Left ventricle myocardium superior (tissue), 1 donor: ENCODE results near the gene ACSM4. TPM values are rescaled to one million over a fixed set of nuclear protein-coding genes. Genes with fewer than 3 reads are reported as not detected.
"Not testable (repeated sequence)": the region's sequence is repeated elsewhere in the genome, so short reads cannot be mapped to it uniquely, and the experiment has no call there.

Experiments used
- ATAC-seq: fragments of 200-7000 bp; cut with Tn5 transposase; one replicate; pipeline ENCODE4 v1.9.1; 2020; ENCODE audit warnings: mild to moderate bottlenecking, moderate library complexity
- DNase-seq: peaks from one replicate; pipeline ENCODE4 v3.0.0-alpha.2; 2020
- intact Hi-C: fragments of 100-400 bp; cut with micrococcal nuclease; formaldehyde crosslinking; loops from one replicate; pipeline ENCODE4 v1.11.0; 2022
- total RNA-seq: library from RNA; stranded (reverse); fragmentation: NEBNext Ultra II Directional; extraction: Animal tissue kit (Norgen Biotek cat#: 25700); gene quantifications from one replicate; pipeline ENCODE4 v1.2.1, GENCODE V29; 2021
- donor health status: DM: no; HTN: yes; CAD: no; lungs with severe emphysema.

The ACSM4 gene
- total RNA-seq, 1 donor from 2014 or later, result not detected

DNA sequence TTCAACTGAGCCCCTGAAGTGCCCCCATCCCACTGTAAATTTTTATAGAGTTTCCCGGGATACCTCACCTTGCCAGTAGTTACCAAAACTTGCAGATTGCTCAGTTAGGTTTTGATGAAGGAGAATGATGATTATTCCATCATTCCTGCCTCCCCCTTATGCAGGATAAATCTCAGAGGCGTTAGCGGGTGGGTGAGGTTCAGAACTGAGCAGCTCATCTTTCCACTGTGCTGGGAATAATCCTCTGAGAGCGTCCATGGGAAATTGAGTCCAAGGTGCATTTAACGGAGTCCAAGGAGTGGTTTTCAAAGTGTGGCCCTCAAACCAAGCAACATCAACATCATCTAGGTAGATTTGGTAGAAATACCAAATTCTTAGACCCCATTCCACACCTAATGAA is 18.7 kb downstream of the ACSM4 start:
- no peak for DNase-seq
- intact Hi-C loops, result no loop called here
- no peak for ATAC-seq

- intact Hi-C loops, result no loop called here
- no peak for ATAC-seq
- no peak for DNase-seq
These were observed 20.3 kb downstream of the ACSM4 start for GRCh38 chr12:7324176-7324575.

- DNase-seq (no peak), ATAC-seq (no peak)
- intact Hi-C loops, result no loop called here
These were observed 24.0 kb downstream of the ACSM4 start for GRCh38 chr12:7327918-7328317.

- DNase-seq, intact Hi-C loops, ATAC-seq: not testable (repeated sequence)
These were observed 33.9 kb downstream of the ACSM4 start for GRCh38 chr12:7337790-7338189.

GRCh38 chr12:7339675-7340074 is 35.8 kb downstream of the ACSM4 start:
- ATAC-seq (no peak), DNase-seq (no peak)
- intact Hi-C loops, result no loop called here

DNA sequence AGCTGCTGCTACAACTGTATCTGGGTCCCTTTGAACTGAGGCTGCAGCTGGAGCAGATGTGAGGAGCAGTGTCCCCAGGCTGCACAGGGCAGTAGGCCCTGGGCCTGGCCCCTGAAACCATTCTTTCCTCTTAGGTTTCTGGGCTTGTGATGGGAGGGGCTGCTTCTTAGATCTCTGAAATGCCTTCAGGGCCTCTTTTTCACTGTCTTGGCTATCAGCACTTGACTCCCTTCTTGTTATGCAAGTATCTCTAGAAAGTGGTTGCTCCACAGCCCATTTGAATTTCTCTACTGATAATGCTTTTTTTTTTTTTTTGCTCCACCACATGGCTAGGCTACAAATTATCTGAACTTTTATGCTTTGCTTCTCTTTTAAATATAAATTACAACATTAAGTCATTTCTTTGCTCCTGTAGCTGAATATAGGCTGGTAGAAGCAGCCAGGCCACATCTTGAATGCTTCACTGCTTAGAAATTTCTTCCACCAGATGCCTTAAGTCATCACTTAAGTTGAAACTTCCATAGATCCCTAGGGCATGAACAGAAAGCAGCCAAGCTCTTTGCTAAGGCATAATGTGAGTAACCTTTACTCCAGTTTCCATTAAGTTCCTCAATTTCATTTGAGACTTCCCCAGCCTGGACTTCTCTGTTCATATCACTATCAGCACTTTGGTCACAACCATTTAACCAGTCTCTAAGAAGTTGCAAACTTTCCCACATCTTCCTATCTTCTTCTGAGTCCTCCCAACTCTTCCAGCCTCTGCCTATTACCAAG is 41.1 kb downstream of the ACSM4 start:
- no peak for ATAC-seq
- intact Hi-C loops, result no loop called here
- no peak for DNase-seq

GRCh38 chr12:7346551-7347225 is 42.8 kb downstream of the ACSM4 start:
- intact Hi-C loops, result no loop called here

GRCh38 chr12:7349418-7349817 is 45.5 kb downstream of the ACSM4 start:
- intact Hi-C loops, result no loop called here
- no peak for DNase-seq
- ATAC-seq, result no peak

More at GRCh38 chr12:7346551-7347225, 42.8 kb downstream of the ACSM4 start:
- DNase-seq (no peak), ATAC-seq (no peak)

DNA sequence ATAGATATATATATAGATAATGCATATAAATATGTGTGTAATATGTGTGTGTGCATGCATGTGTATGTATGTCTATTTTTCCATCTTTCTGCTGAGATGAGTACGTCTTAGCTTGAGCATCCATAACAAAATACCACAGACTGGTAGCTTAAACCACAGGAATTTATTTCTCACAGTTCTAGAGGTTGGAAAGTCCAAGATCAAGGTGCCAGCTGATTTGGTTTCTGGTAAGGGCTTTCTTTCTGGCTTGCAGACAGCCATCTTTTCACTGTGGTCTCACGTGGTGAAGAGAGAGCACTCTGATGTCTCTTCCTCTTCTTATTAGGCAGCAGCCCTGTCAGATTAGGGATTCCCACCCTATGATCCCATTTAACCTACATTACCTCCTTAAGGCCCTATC is 47.3 kb downstream of the ACSM4 start:
- no peak for ATAC-seq
- intact Hi-C loops, result no loop called here
- DNase-seq, result no peak

DNA sequence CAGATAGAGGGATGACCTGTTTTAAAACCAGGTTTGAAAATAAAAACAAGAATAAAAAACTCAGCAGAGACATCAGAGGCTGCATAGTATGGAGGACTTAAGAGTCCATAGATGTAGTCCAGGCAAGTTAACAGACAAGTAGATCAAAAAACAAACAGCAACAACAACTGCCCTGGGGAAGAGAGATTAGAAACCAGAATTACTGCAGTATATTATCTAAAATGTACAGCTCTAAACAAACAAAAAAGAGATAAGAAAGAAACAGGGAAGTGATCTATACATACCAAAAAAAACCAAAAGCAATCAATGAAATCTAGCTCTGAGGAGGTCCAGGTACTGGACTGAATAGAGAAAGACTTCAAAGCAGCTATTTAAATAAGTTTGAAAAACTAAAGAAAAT is 48.8 kb downstream of the ACSM4 start:
- intact Hi-C loops, result no loop called here
- no peak for ATAC-seq
- no peak for DNase-seq

DNA sequence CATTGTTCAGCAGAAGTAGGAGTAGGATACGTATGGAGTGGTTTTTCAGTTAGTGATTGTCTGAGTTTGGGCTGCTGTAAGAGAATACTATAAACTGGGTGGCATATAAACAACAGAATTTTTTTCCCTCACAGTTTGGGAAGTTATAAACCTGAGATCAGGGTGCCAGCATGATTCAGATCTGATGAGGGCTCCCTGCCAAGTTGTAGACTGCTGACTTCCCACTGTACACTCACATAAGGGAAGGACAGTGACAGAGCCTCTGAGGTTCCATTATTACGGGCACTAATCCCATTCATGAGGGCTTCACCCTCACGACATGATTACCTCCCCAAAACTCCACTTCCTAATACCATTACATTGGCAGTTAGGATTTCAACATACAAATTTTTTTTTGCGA is 50.7 kb downstream of the ACSM4 start:
- no peak for ATAC-seq
- intact Hi-C loops, result no loop called here
- DNase-seq, result no peak

DNA sequence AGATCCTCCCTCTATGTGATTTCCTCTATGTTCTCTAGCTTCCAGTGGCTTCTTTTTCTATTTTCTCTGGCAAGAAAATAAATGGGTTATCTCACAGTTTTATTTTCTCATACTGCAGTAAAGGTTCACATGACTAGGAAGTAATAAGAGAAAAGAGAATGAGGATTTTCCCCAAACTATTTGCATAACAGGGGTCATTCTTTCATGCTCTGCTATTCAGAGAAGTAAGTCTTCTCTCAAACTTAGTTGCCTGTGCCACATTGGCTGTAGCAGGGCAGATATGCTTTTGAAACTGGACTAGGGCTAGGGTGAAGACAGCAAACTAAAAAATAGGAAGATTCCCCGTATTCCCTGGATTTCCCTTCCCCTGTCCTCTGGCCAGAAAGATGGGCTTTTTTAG is 57.4 kb downstream of the ACSM4 start:
- intact Hi-C loops, result no loop called here
- no peak for DNase-seq
- no peak for ATAC-seq

DNA sequence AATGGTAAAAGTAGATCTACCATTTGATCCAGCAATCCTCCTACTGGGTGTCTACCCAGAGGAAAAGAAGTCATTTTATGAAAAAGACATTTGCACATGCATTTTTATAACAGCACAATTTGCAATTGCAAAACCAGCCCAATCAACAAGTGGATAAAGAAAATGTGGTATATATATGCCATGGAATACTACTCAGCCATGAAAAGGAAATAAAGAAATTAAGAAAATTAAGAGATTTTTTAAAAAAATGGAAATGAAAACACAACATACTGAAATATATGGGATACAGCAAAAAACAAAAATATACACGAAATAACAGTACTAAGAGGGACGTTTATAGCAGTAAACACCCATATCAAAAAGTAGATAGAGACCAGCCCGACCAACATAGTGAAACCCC is 58.9 kb downstream of the ACSM4 start:
- ATAC-seq (no peak), DNase-seq (no peak)
- intact Hi-C loops, result no loop called here

DNA sequence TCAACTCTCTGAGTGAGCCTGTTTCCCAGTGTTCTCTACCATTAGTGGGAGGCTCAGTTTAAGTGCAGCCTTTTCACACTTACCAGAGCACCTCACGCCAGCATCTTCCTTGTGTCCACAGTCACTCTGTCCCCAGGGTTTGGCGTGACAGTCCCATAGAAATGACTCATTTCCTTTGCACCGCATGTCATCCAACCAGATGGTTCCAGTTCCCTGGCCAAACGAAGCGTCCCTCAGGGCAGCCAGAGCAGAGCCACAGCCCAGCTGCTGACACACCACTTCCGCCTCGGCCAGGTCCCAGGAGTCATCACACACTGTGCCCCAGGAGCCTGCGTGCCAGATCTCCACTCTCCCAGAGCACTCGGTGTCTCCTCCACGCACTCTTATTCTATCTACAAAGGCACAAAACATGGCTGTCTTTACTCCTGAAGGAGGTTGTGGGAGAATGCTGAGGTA is 65.4 kb downstream of the ACSM4 start:
- intact Hi-C loops, result no loop called here
- ATAC-seq (peak; percentile 81), DNase-seq (peak; percentile 60)

DNA sequence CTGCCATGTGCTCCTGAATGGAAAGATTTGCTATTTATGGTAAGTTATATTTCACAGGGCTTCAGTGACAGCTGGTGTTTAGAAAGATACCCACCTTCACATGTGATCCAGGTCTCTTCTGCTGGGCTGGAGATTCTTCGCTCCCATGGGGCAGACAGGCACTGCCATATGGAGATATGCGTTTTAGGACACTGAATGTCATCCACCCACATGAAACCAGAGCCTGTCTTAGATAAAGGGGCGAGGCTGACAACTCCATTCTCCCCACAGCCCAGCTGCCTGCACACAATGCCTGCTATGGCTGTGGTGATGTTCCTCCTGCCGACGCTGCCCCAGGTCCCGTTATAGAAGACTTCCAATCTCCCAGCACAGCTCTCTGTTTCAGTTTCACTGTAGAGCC is 69.4 kb downstream of the ACSM4 start:
- no peak for DNase-seq
- intact Hi-C loops, result no loop called here

GRCh38 chr12:7374423-7375144 is 70.7 kb downstream of the ACSM4 start:
- DNase-seq, result peak; percentile 36
- intact Hi-C loops, result no loop called here
- no peak for ATAC-seq

More for the DNA sequence above, 69.4 kb downstream of the ACSM4 start:
- ATAC-seq, result no peak

- no peak for ATAC-seq
- intact Hi-C loops, result no loop called here
These were observed 71.3 kb downstream of the ACSM4 start for GRCh38 chr12:7375145-7375543.

DNA sequence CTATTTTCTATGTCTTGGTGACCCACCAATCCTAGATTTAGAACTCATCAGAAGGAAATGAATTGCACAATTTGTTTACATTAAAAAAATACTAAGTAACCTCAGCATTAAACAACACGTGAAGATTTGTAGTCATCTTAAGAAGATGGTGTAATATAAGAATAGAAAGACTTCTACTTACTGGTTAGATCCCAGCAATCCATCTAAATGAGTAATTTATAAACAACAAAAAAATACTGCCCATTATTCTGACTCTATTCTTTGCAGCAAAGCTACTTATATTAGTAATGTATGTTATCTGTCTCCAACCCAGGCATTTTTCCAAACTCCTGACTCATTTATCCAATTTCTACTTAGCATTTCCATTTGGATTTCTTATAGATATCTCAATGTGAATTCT is 72.3 kb downstream of the ACSM4 start:
- ATAC-seq (no peak), DNase-seq (no peak)
- intact Hi-C loops, result no loop called here

More at GRCh38 chr12:7375145-7375543, 71.3 kb downstream of the ACSM4 start:
- DNase-seq, result no peak
